Heart left ventricle (tissue), 13 donors: ENCODE measurements around the gene CEACAM8.

Experiments used
- POLR2A ChIP-seq, 2 donors: fragments of 450-650 bp; IDR thresholded peaks; one replicate each; pipeline ENCODE4 v1.6.1; 2017; ENCODE audit warnings: antibody characterized with exemption in 2 of 2, mild to moderate bottlenecking in 2 of 2, moderate library complexity in 2 of 2
- TF ChIP-seq, protein P1 (sequence below), 12 donors: fragments of 200-600 bp; sonication (generic) in 4 of 12; IDR thresholded peaks; one replicate each; pipeline versions ENCODE4 v1.5.0 to v1.8.0; 2018 to 2022; ENCODE audit warnings: antibody characterized with exemption in 12 of 12, mild to moderate bottlenecking in 5 of 12
- donor health status: ischemic (EF 13 %, LVEDD 7.1; RV severe dilation, severe dysfunction).
- donor health status: DM: no; HTN: yes; CAD: no.
- donor health status: DM: no; HTN: no; CAD: no.
- donor health status: ischemic (EF 25% LVEDD 6.9; RV normal size, moderate dysfunction).
- donor health status: ischemic (EF 25% LVEDD 5.7; RV mildly dilated, moderate dysfunction).
- donor health status: ischemic (EF 35%, LVEDD 5.7; RV mildly dilated, moderate dysfunction).
- donor health status: nonischemic (EF 11% LVEDD 7.7; RV severe dilation, severe dysfunction).
- donor health status: DM: yes; HTN: yes; CAD: no.
- donor health status: PGD.
- donor health status: ischemic (EF 29% LVEDD 5.4; RV normal size, mild dysfunction).
- donor health status: nonischemic (EF 23%, LVEDD 6.1; RV moderate dilation, normal function).

DNA sequence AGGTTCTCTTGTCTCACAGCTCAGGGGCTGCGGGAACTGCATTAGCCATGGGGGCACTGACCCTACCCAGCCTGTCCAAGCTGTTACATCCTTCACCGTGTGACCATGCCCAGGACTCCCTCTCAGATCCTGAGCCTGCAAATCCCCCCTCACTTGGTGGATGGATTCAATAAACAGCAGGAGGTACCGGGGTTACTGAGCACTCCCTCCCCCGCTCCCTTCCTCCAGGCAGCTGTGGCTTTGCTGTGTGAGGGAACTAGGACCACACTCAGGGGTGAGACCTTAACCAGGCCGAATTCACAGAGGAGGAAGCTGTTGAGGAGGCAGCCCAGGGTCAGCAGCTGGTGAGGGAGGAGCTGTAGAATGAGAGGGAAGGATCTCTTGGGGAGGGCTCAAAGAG, 39.4 kb downstream of the CEACAM8 start:
- no peak for TF ChIP-seq POLR2A (IDR thresholded peaks at IDR 0.05)
- TF ChIP-seq, protein P1, sequence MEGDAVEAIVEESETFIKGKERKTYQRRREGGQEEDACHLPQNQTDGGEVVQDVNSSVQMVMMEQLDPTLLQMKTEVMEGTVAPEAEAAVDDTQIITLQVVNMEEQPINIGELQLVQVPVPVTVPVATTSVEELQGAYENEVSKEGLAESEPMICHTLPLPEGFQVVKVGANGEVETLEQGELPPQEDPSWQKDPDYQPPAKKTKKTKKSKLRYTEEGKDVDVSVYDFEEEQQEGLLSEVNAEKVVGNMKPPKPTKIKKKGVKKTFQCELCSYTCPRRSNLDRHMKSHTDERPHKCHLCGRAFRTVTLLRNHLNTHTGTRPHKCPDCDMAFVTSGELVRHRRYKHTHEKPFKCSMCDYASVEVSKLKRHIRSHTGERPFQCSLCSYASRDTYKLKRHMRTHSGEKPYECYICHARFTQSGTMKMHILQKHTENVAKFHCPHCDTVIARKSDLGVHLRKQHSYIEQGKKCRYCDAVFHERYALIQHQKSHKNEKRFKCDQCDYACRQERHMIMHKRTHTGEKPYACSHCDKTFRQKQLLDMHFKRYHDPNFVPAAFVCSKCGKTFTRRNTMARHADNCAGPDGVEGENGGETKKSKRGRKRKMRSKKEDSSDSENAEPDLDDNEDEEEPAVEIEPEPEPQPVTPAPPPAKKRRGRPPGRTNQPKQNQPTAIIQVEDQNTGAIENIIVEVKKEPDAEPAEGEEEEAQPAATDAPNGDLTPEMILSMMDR (IDR thresholded peaks at IDR 0.05): no peak
